Lung (tissue), 12 donors: ENCODE results near the gene LOXL4. TPM values are rescaled to one million over a fixed set of nuclear protein-coding genes. Genes with fewer than 3 reads are reported as not detected.

Source experiments
- ATAC-seq: fragments of 200-7000 bp; cut with Tn5 transposase; one replicate; pipeline ENCODE4 v1.9.1; 2020; ENCODE audit warnings: moderate number of reproducible peaks; ENCODE audit not compliant: insufficient read depth, low FRiP score
- DNase-seq, 3 donors: peaks; one replicate each; pipeline ENCODE4 v3.0.0-alpha.2; 2013 to 2017
- H3K27ac ChIP-seq, 2 donors: one replicate each; pipeline ENCODE4 v1.5.1; 2013; ENCODE audit warnings: mild to moderate bottlenecking in 2 of 2, moderate library complexity in 2 of 2, control low read depth in 1 of 2, inconsistent platforms in 1 of 2, low read depth in 1 of 2, low read length in 1 of 2
- H3K27me3 ChIP-seq, 3 donors: one replicate each; pipeline ENCODE4 v1.5.1; 2013; ENCODE audit warnings: low read length in 2 of 3; ENCODE audit not compliant: control insufficient read depth in 3 of 3, insufficient read depth in 3 of 3
- H3K36me3 ChIP-seq, 4 donors: one replicate each; pipeline ENCODE4 v1.5.1; 2013; ENCODE audit warnings: low read length in 4 of 4, mild to moderate bottlenecking in 1 of 4, moderate library complexity in 1 of 4; ENCODE audit not compliant: control insufficient read depth in 4 of 4, insufficient read depth in 4 of 4
- H3K4me1 ChIP-seq, 5 donors: one replicate each; pipeline ENCODE4 v1.5.1; 2013; ENCODE audit warnings: low read length in 5 of 5, mild to moderate bottlenecking in 2 of 5, moderate library complexity in 1 of 5; ENCODE audit not compliant: control insufficient read depth in 5 of 5, insufficient read depth in 5 of 5
- H3K4me3 ChIP-seq: one replicate; pipeline ENCODE4 v1.5.1; 2013; ENCODE audit warnings: mild to moderate bottlenecking, control low read depth, moderate library complexity
- H3K9ac ChIP-seq, 2 donors: one replicate each; pipeline ENCODE4 v1.5.1; 2013; ENCODE audit warnings: low read length in 2 of 2, control low read depth in 1 of 2; ENCODE audit not compliant: insufficient read depth in 1 of 2
- H3K9me3 ChIP-seq, 4 donors: one replicate each; pipeline ENCODE4 v1.5.1; 2013; ENCODE audit warnings: low read length in 3 of 4, mild to moderate bottlenecking in 1 of 4, moderate library complexity in 1 of 4; ENCODE audit not compliant: control insufficient read depth in 4 of 4, insufficient read depth in 3 of 4
- CTCF ChIP-seq: IDR thresholded peaks from 2 replicates; pipeline ENCODE4 v1.5.1; 2012; ENCODE audit warnings: mild to moderate bottlenecking; ENCODE audit errors: control extremely low read depth, extremely low read depth
- WGBS, 2 donors: extraction: QIAGEN DNeasy Blood & Tissue Kit; methylation state at CpG; one replicate each; pipeline ENCODE4 v1.1.7; 2013; 5-methylcytosine and 5-hydroxymethylcytosine counted together
- polyA plus RNA-seq, 2 donors: library from polyadenylated mRNA; stranded (reverse); fragments of 200-250 nt; gene quantifications; one replicate each; pipeline ENCODE4 v1.2.1, GENCODE V29; 2013
- total RNA-seq, 2 donors: library from RNA; depleted of rRNA in 1 of 2; stranded (reverse); fragments of >200 nt in 1 of 2; gene quantifications; one replicate each; pipeline ENCODE4 v1.2.1, GENCODE V29; 2014 to 2021
- donor health status: control.
- donor health status: control.
- donor health status: Bipolar disorder and iron deficiency.
- donor health status: healthy.
- donor health status: DM: yes; HTN: yes; CAD: no.

LOXL4 gene
- total and polyA plus RNA-seq, 4 donors: 1.6 to 3.3 (median 2.6) TPM

GRCh38 chr10:98294270-98294627, 26.3 kb upstream of the LOXL4 start:
- Histone ChIP-seq H3K4me1 (peaks cover 0 to 6% (median 0%) of the 10 kb centered on the region in 5 donors), H3K9ac (no peak overlapping the region), H3K36me3 (no peaks in the 10 kb centered on the region), H3K27me3 (peaks cover 0 to 6% (median 0%) of the 10 kb centered on the region in 3 donors), H3K9me3 (peaks cover 0 to 2% (median 0%) of the 10 kb centered on the region in 4 donors), H3K27ac (no peak overlapping the region), H3K4me3 (no peak overlapping the region)
- 83 to 89% methylated on average over 3 of the region's 3 CpGs for WGBS, 2 donors
- no peak for ATAC-seq
- DNase-seq: no peak
- no peak for TF ChIP-seq CTCF

- no peak for TF ChIP-seq CTCF
- DNase-seq (peak; percentile 43 to 66 (median 52)), ATAC-seq (no peak)
- Histone ChIP-seq H3K9ac (no peak overlapping the region), H3K9me3 (peaks cover 0 to 2% (median 0%) of the 10 kb centered on the region in 4 donors), H3K36me3 (no peaks in the 10 kb centered on the region), H3K27me3 (peaks cover 0 to 4% (median 0%) of the 10 kb centered on the region in 3 donors), H3K27ac (no peak overlapping the region), H3K4me1 (peaks cover 0 to 6% (median 0%) of the 10 kb centered on the region in 5 donors), H3K4me3 (no peak overlapping the region)
- WGBS, 2 donors: 70 to 72% methylated on average over 8 of the region's 8 CpGs
Observed at GRCh38 chr10:98293550-98294269, 25.7 kb upstream of the LOXL4 start.

GRCh38 chr10:98292971-98293370, 25.0 kb upstream of the LOXL4 start:
- TF ChIP-seq CTCF: no peak
- no peak for ATAC-seq
- Histone ChIP-seq H3K27me3 (no peaks in the 10 kb centered on the region), H3K4me3 (no peak overlapping the region), H3K9me3 (peaks cover 0 to 2% (median 0%) of the 10 kb centered on the region in 4 donors), H3K4me1 (peaks cover 0 to 6% (median 0%) of the 10 kb centered on the region in 5 donors), H3K9ac (no peak overlapping the region), H3K27ac (no peak overlapping the region), H3K36me3 (no peaks in the 10 kb centered on the region)
- WGBS, 2 donors: 65 to 81% methylated on average over 4 of the region's 4 CpGs
- DNase-seq: peak in 1 of 3 donors; percentile 49

GRCh38 chr10:98289802-98290209, 21.8 kb upstream of the LOXL4 start:
- Histone ChIP-seq H3K4me1 (peaks cover 0 to 4% (median 0%) of the 10 kb centered on the region in 5 donors), H3K4me3 (no peak overlapping the region), H3K36me3 (no peaks in the 10 kb centered on the region), H3K27me3 (no peaks in the 10 kb centered on the region), H3K9ac (no peak overlapping the region), H3K27ac (no peak overlapping the region), H3K9me3 (peaks cover 0 to 2% (median 0%) of the 10 kb centered on the region in 4 donors)
- WGBS, 2 donors: 87 to 88% methylated on average over 10 of the region's 10 CpGs
- ATAC-seq: no peak
- TF ChIP-seq CTCF: no peak
- DNase-seq: no peak
